GM12878 (cell line): Measurements from ENCODE around the gene PTPRD. TPM values are rescaled to one million over a fixed set of nuclear protein-coding genes. Genes with fewer than 3 reads are reported as not detected.

Experiments used
- ATAC-seq: fragments of 200-7000 bp; cut with Tn5 transposase; 3 replicates; pipeline ENCODE4 v1.9.1; 2020; ENCODE audit warnings: mild to moderate bottlenecking, moderate library complexity
- BruUV-seq: library from RNA; stranded (reverse); fragments of 400-500 nt; replicated peaks from 2 replicates; lab custom pipeline; 2021; lab: Mats Ljungman, UMichigan
- CTCF ChIA-PET: fragments of 300-600 bp; sonication (Branson Sonifier 250); formaldehyde crosslinking; extraction: SDS; loops from one replicate; lab custom pipeline; 2021; ENCODE audit warnings: inconsistent platforms; lab: Yijun Ruan, JAX
- POLR2A ChIA-PET: fragments of 350-600 bp; formaldehyde crosslinking; extraction: SDS; loops from one replicate; lab custom pipeline; 2021; ENCODE audit warnings: inconsistent platforms; lab: Charles Lee
- RAD21 ChIA-PET: fragments of 300-600 bp; sonication (Branson Sonifier 250); formaldehyde crosslinking; loops from one replicate; lab custom pipeline; 2023; ENCODE audit warnings: antibody characterized with exemption; ENCODE audit not compliant: unreplicated experiment; lab: Charles Lee
- SMC1A ChIA-PET: fragments of 300-600 bp; sonication (Branson Sonifier 250); formaldehyde crosslinking; loops from one replicate; lab custom pipeline; 2023; ENCODE audit not compliant: unreplicated experiment, uncharacterized antibody; lab: Charles Lee
- DNase-seq: peaks from one replicate; pipeline ENCODE4 v3.0.0-alpha.2; 2011; ENCODE audit warnings: low read depth, low spot score
- FAIRE-seq: peaks from 3 replicates; lab custom pipeline; 2011; peaks lifted over from hg19 to GRCh38; lab: Jason Lieb, UNC
- H2AFZ ChIP-seq: 2 replicates; pipeline ENCODE4 v1.6.0; 2011; ENCODE audit warnings: low read depth, low read length, control low read depth; ENCODE audit not compliant: control insufficient read depth
- H3K27ac ChIP-seq: 2 replicates; pipeline ENCODE4 v1.5.1; 2011; ENCODE audit warnings: control low read depth; ENCODE audit not compliant: control insufficient read depth, insufficient read depth
- H3K27me3 ChIP-seq, 2 experiments: replicated peaks in 1 of 2; 2 replicates each; pipeline versions ENCODE4 v1.6.0 to v1.6.1; 2011; ENCODE audit warnings: low read length in 1 of 2; ENCODE audit not compliant: control insufficient read depth in 2 of 2, insufficient read depth in 2 of 2
- H3K36me3 ChIP-seq, 2 experiments: 2 replicates each; pipeline ENCODE4 v1.5.1; 2011; ENCODE audit warnings: low read length in 1 of 2; ENCODE audit not compliant: control insufficient read depth in 2 of 2, insufficient read depth in 2 of 2
- H3K4me1 ChIP-seq: 2 replicates; pipeline ENCODE4 v1.6.1; 2011; ENCODE audit warnings: mild to moderate bottlenecking, low read length, moderate library complexity, mixed read lengths; ENCODE audit not compliant: control insufficient read depth, insufficient read depth
- H3K4me2 ChIP-seq: 2 replicates; pipeline ENCODE4 v1.6.0; 2011; ENCODE audit warnings: control low read depth; ENCODE audit not compliant: control insufficient read depth, insufficient read depth
- H3K4me3 ChIP-seq: fragments of 200-600 bp; sonication (generic); 2 replicates; pipeline ENCODE4 v1.5.1; 2016
- H3K79me2 ChIP-seq: 2 replicates; pipeline ENCODE4 v1.6.0; 2011; ENCODE audit warnings: low read length; ENCODE audit not compliant: control insufficient read depth, insufficient read depth
- H3K9ac ChIP-seq: 2 replicates; pipeline ENCODE4 v1.8.0; 2011; ENCODE audit warnings: low read length, control low read depth, mixed read lengths; ENCODE audit not compliant: control insufficient read depth, insufficient read depth
- H3K9me3 ChIP-seq: replicated peaks from 3 replicates; pipeline ENCODE4 v1.5.1; 2011; ENCODE audit warnings: mild to moderate bottlenecking, low read length; ENCODE audit not compliant: control insufficient read depth, insufficient read depth
- H4K20me1 ChIP-seq: 2 replicates; pipeline ENCODE4 v1.6.0; 2011; ENCODE audit not compliant: control insufficient read depth, insufficient read depth
- ASH2L ChIP-seq: fragments of 300-600, 200-600 bp; sonication (generic); IDR thresholded peaks from 2 replicates; pipeline ENCODE4 v1.6.1; 2017; ENCODE audit warnings: low read depth, mild to moderate bottlenecking, borderline replicate concordance
- ELK1 ChIP-seq: IDR thresholded peaks from 2 replicates; pipeline ENCODE4 v1.6.1; 2012; ENCODE audit warnings: low read depth, low read length, improper control_type of control experiment
- EP300 ChIP-seq, 2 experiments: fragments of 150-350 bp in 1 of 2; IDR thresholded peaks; 2 replicates each; pipeline ENCODE4 v1.6.1; 2011 to 2012; ENCODE audit warnings: low read depth in 2 of 2, low read length in 2 of 2, borderline replicate concordance in 1 of 2, improper control_type of control experiment in 1 of 2, inconsistent platforms in 1 of 2; ENCODE audit not compliant: control insufficient read depth in 1 of 2
- MXI1 ChIP-seq: fragments of 150-350 bp; IDR thresholded peaks from 2 replicates; pipeline ENCODE4 v1.6.1; 2011; ENCODE audit warnings: low read depth, mild to moderate bottlenecking, inconsistent platforms, low read length, improper control_type of control experiment
- POLR2AphosphoS5 ChIP-seq: IDR thresholded peaks from 2 replicates; pipeline ENCODE4 v1.6.1; 2011; ENCODE audit warnings: mild to moderate bottlenecking, low read length, inconsistent platforms
- SMAD1 ChIP-seq: fragments of 450-650 bp; IDR thresholded peaks from 2 replicates; pipeline ENCODE4 v1.6.1; 2018; ENCODE audit warnings: mild to moderate bottlenecking, low read depth; ENCODE audit not compliant: partially characterized antibody
- SUPT20H ChIP-seq: IDR thresholded peaks from 2 replicates; pipeline ENCODE4 v1.6.1; 2011; ENCODE audit warnings: low read depth, mild to moderate bottlenecking, low read length, moderate library complexity, borderline replicate concordance; ENCODE audit not compliant: control insufficient read depth
- TARDBP ChIP-seq: IDR thresholded peaks from 2 replicates; pipeline ENCODE4 v1.6.1; 2016; ENCODE audit warnings: borderline replicate concordance
- ZNF24 ChIP-seq: fragments of 450-650 bp; IDR thresholded peaks from 2 replicates; pipeline ENCODE4 v1.6.1; 2017; ENCODE audit warnings: antibody characterized with exemption, mild to moderate bottlenecking
- in situ Hi-C: fragments of 300-500 bp; cut with MboI; formaldehyde crosslinking; loops from 9 replicates; pipeline ENCODE4 v1.14.3; 2018; ENCODE audit warnings: mixed read lengths
- intact Hi-C: fragments of 100-400 bp; cut with micrococcal nuclease; formaldehyde crosslinking; loops from one replicate; pipeline ENCODE4 v1.14.2; 2022; ENCODE audit not compliant: unreplicated experiment
- polyA plus RNA-seq, 11 experiments: library from polyadenylated mRNA; depleted of rRNA in 4 of 11; unstranded in 6 of 11; stranded (reverse) in 5 of 11; fragments of >200 nt; fragmentation: Nextera tagmentation in 4 of 11; fragmentation: Illumina TruSeq in 1 of 11; extraction: Ambion mirVana in 4 of 11; extraction: Trizol in 1 of 11; gene quantifications; 1 replicate in 1 of 11; 2 replicates in 10 of 11; pipeline versions ENCODE4 v1.2.1 to v1.2.3, GENCODE V29; 2011 to 2016; ENCODE audit warnings: inconsistent platforms in 2 of 11, missing spikeins in 2 of 11, low read depth in 1 of 11
- total RNA-seq, 4 experiments: library from RNA; depleted of rRNA in 3 of 4; stranded (reverse); fragments of >200 nt in 3 of 4; fragmentation: Illumina TruSeq in 1 of 4; extraction: Trizol in 1 of 4; gene quantifications; 2 replicates each; pipeline versions ENCODE4 v1.2.1 to v1.2.3, GENCODE V29; 2013 to 2021
- TF ChIP-seq, protein P1 (sequence below), 3 experiments: IDR thresholded peaks in 2 of 3; conservative IDR thresholded peaks in 1 of 3; 2 replicates each; pipeline ENCODE4 v1.5.1; 2011; ENCODE audit warnings: low read depth in 3 of 3, low read length in 3 of 3, mild to moderate bottlenecking in 3 of 3, control low read depth in 2 of 3, moderate library complexity in 2 of 3, inconsistent platforms in 1 of 3, mixed read lengths in 1 of 3; ENCODE audit not compliant: control insufficient read depth in 2 of 3, insufficient read depth in 1 of 3; ENCODE audit errors: extremely low read depth in 1 of 3

Gene PTPRD
- total and polyA plus RNA-seq, 10 of the 15 experiments (the other 5 are each of a cell fraction or from before 2014, with no cell fraction given), result under 0.01 to 0.05 (median 0.01) TPM; not detected in 7

DNA sequence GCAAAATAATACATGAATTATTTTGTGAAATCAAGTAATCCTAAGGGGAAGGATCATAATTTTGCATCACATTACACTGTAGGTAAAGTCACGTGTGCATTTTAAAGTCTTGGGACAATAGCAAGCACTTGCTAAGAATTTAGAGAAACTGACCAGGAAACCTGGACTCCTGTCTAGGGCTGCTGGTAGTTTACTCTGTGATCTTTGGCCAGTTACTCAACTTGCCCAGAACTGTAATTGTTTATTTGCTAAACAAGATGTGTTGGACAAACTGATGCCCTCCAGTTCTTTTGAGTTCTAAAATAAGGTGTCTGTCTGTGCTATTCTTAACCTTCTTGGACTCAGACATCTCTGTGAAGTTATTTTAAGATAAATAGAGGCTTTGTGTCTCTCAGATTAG is 2218.5 kb downstream of the PTPRD start (continued):
- TF ChIP-seq MXI1, result no peak
- TF ChIP-seq, all 136 proteins: peak for 0

DNA sequence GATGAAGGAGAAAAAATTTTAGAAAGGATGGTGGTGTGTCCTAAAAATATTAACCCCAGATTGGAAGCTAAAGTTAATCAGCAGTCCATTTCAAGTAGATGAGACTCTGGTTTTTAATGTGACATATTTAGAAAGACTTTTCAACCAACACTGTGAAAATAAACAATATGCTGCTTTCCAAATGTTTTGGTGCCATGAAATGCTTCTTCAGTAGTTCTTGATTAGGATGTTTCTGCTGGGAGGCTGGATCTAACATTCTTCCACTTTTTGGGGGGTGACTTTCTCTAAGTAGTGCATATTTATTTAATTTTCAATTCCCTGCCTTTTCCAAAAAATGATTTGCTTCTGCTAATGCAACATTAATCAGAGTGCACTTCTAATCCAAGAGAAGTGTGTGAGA is 2219.9 kb downstream of the PTPRD start:
- ChIA-PET POLR2A (no interaction called here), RAD21 (no interaction called here), SMC1A (no interaction called here), CTCF (no interaction called here)
- FAIRE-seq, result no peak
- H4K20me1 ChIP-seq, result no peaks in the 10 kb centered on the region
- H3K4me3 ChIP-seq, result no peak overlapping the region
- H3K4me1 ChIP-seq, result no peaks in the 10 kb centered on the region
- intact Hi-C loops (no loop called here), in situ Hi-C loops (no loop called here)
- H3K79me2 ChIP-seq, result no peaks in the 10 kb centered on the region
- H3K4me2 ChIP-seq, result no peak overlapping the region
- no peak overlapping the region for H2AFZ ChIP-seq
- H3K27ac ChIP-seq, result no peak overlapping the region
- H3K27me3 ChIP-seq, result no peaks in the 10 kb centered on the region
- no peaks in the 10 kb centered on the region for H3K36me3 ChIP-seq
- ATAC-seq, result no peak
- no peaks in the 10 kb centered on the region for H3K9me3 ChIP-seq
- DNase-seq, result no peak
- BruUV-seq, result no TSS peak
- TF ChIP-seq SUPT20H, result no peak
- TF ChIP-seq ELK1, result no peak
- no peak for TF ChIP-seq ASH2L
- TF ChIP-seq TARDBP, result no peak
- TF ChIP-seq SMAD1, result no peak
- no peak for TF ChIP-seq EP300 (IDR thresholded peaks at IDR 0.05; ENCODE audit: borderline replicate concordance in 1 of 2, control insufficient read depth in 1 of 2, low read depth in 2 of 2, low read length in 2 of 2)
- no peak for TF ChIP-seq ZNF24
- TF ChIP-seq, protein P1, sequence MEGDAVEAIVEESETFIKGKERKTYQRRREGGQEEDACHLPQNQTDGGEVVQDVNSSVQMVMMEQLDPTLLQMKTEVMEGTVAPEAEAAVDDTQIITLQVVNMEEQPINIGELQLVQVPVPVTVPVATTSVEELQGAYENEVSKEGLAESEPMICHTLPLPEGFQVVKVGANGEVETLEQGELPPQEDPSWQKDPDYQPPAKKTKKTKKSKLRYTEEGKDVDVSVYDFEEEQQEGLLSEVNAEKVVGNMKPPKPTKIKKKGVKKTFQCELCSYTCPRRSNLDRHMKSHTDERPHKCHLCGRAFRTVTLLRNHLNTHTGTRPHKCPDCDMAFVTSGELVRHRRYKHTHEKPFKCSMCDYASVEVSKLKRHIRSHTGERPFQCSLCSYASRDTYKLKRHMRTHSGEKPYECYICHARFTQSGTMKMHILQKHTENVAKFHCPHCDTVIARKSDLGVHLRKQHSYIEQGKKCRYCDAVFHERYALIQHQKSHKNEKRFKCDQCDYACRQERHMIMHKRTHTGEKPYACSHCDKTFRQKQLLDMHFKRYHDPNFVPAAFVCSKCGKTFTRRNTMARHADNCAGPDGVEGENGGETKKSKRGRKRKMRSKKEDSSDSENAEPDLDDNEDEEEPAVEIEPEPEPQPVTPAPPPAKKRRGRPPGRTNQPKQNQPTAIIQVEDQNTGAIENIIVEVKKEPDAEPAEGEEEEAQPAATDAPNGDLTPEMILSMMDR (IDR thresholded peaks at IDR 0.05 in 2 of 3, conservative IDR thresholded peaks at IDR 0.05 in 1 of 3; ENCODE audit: control insufficient read depth in 2 of 3, extremely low read depth in 1 of 3, insufficient read depth in 1 of 3, low read depth in 3 of 3, low read length in 3 of 3), result no peak
- TF ChIP-seq POLR2AphosphoS5, result no peak
- TF ChIP-seq, all 136 proteins: peak for 0
- no peak overlapping the region for H3K9ac ChIP-seq
